ENCODE data around the gene RTP5. TPM values are rescaled to one million over a fixed set of nuclear protein-coding genes. Genes with fewer than 3 reads are reported as not detected.
A peak's percentile ranks its signal among the peaks of the same experiment; 100 is the strongest.

The RTP5 gene
- total RNA-seq, 3 donors from 2014 or later: 0.15 TPM; not detected in 2

DNA sequence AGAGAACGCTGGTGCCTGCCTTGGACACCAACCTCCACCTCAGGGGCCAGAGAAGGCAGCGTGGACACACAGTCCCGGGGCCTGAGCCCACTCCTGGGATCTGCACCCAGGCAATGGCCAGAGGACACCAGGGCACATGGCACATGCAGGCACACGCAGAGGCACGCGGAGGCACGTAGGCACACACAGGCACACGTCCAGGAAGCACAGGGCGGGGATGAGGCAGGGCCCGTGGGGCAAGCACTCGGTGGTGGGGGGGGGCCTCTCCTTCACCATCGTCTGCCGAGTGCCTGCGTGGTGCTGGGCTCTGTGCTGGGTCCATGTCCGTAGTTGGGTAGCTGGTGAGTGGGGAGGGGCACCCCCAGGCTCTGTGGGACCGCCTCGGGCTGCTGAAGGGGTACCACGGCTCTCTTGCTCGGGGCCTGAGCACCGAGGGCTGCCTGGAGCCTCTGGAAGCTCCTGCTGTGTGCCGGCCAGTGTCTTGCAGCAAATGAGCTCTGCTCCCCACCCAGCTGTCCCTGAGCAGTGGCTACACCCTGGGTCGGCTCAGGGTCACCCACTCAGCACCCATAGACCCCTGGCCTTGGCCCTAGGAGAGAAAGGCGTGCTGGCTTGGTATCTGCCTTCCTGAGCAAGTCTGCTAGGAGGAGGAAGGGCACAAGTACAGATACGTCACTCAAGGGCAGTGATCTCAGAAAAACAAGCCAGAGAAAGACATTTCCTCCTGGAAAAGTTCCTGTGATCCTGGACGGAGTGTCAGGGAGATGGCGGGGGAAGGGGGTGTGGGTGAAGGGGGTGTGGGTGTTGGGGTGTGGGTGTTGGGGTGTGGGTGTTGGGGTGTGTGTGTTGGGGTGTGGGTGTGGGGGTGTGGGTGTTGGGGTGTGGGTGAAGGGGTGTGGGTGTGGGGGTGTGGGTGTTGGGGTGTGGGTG lies 26.4 kb downstream of the RTP5 start:
- H3K27me3 ChIP-seq: no peaks in the 10 kb centered on the region
- DNase-seq (ENCODE audit: low spot score in 2 of 2): peak; percentile 40 to 62
- TF ChIP-seq, protein P1, sequence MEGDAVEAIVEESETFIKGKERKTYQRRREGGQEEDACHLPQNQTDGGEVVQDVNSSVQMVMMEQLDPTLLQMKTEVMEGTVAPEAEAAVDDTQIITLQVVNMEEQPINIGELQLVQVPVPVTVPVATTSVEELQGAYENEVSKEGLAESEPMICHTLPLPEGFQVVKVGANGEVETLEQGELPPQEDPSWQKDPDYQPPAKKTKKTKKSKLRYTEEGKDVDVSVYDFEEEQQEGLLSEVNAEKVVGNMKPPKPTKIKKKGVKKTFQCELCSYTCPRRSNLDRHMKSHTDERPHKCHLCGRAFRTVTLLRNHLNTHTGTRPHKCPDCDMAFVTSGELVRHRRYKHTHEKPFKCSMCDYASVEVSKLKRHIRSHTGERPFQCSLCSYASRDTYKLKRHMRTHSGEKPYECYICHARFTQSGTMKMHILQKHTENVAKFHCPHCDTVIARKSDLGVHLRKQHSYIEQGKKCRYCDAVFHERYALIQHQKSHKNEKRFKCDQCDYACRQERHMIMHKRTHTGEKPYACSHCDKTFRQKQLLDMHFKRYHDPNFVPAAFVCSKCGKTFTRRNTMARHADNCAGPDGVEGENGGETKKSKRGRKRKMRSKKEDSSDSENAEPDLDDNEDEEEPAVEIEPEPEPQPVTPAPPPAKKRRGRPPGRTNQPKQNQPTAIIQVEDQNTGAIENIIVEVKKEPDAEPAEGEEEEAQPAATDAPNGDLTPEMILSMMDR (IDR thresholded peaks at IDR 0.05): no peak
- TF ChIP-seq POLR2AphosphoS5 (IDR thresholded peaks at IDR 0.05): no peak
- intact Hi-C loops (cut with DNase I; ENCODE audit: low total_unique reads): no loop called here
- peak overlapping the region; percentile 67 to 71 for H3K27ac ChIP-seq
- H3K9me3 ChIP-seq: no peaks in the 10 kb centered on the region
- H3K36me3 ChIP-seq: no peaks in the 10 kb centered on the region
- H3K4me1 ChIP-seq: peaks cover 6 to 28% of the 10 kb centered on the region in 2 donors
- no peak overlapping the region for H3K4me3 ChIP-seq

GRCh38 chr2:241896746-241897201 lies 27.2 kb downstream of the RTP5 start:
- intact Hi-C loops (cut with DNase I; ENCODE audit: low total_unique reads): no loop called here
- H3K27me3 ChIP-seq: no peaks in the 10 kb centered on the region
- no peaks in the 10 kb centered on the region for H3K9me3 ChIP-seq
- peak in 1 of 2 donors; percentile 15 for DNase-seq (ENCODE audit: low spot score in 2 of 2)
- no peak overlapping the region for H3K4me3 ChIP-seq
- H3K27ac ChIP-seq: no peak overlapping the region
- H3K4me1 ChIP-seq: peaks cover 6 to 28% of the 10 kb centered on the region in 2 donors
- H3K36me3 ChIP-seq: no peaks in the 10 kb centered on the region
- TF ChIP-seq, protein P1 (IDR thresholded peaks at IDR 0.05): no peak
- TF ChIP-seq POLR2AphosphoS5 (IDR thresholded peaks at IDR 0.05) (no peak), POLR2A (IDR thresholded peaks at IDR 0.05) (no peak)

DNA sequence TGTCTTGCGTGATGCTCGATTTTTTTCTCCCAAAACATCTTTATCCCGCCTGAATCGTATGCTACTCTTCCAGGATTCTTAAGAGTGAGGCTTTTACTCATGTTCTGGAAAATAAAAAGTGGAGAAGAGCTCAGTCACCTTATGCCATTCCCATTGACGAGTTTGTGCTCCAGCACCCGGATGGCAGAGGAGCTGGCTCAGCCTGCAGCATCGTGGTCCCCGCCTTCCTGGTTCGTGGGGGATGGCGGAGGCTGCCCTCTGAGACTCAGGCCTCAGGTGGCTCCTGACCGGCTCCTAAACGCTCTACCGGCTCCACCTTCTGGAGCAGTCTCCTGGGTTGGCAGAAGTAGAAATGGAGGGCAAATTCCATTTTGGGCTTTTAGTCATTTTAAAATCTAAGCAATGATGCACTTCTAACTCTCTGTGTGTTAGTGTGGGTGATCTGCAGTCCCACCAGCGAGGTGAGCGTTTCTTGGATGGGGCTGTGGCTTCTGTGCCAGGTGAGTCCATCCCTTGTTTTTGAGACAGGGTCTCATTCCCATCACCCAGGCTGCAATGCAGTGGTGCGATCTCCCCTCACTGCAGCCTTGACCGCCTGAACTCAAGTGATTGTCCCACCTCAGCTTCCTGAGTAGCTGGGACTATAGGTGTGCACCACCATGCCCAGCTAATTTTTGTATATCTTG lies 27.8 kb downstream of the RTP5 start:
- Histone ChIP-seq H3K4me1 (peaks cover 6 to 23% of the 10 kb centered on the region in 2 donors), H3K27me3 (no peaks in the 10 kb centered on the region), H3K4me3 (no peak overlapping the region), H3K9me3 (no peaks in the 10 kb centered on the region), H3K27ac (no peak overlapping the region), H3K36me3 (no peaks in the 10 kb centered on the region)
- TF ChIP-seq POLR2AphosphoS5 (IDR thresholded peaks at IDR 0.05): no peak
- TF ChIP-seq, protein P1 (IDR thresholded peaks at IDR 0.05): no peak
- TF ChIP-seq POLR2A (IDR thresholded peaks at IDR 0.05): no peak
- peak in 1 of 2 donors; percentile 19 for DNase-seq (ENCODE audit: low spot score in 2 of 2)
- intact Hi-C loops (cut with DNase I; ENCODE audit: low total_unique reads): no loop called here

DNA sequence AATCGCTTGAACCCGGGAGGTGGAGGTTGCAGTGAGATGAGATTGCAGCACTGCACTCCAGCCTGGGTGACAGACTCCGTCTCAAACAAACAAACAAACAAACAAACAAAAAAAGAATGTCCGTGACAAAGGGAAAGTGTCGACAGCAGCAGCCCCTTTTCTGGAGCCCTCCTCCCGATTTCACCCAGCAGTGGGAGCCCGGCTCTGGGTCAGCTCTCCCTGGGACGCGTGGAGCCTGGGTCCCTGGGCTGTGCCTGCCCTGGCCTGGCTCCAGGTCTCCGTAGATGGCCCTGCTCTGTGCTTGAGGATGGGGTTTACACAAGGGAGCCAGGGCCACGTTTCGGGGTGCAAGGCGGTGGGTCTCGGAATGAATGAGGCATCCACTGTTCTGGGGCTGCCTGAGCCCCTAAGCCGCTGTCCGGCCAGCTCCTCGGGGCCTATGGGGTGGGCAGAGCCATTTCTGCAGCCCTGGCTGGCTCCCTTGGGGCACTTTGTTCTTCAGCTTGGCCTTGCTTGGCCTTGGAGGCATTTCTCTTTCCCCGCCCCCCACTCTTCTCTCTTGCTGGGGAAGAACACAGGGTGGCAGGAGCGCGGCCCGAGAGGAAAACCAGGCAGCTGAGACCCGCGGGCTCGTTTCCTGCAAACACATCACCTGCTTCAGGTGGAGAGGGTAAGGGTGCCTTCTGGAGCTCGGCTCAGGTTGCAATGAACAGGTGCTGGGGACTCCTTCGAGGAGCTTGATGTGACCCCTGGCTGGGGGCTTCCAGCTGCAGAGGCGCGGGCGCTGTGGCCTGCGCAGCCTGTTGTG lies 29.1 kb downstream of the RTP5 start:
- Histone ChIP-seq H3K4me3 (no peak overlapping the region), H3K27me3 (no peaks in the 10 kb centered on the region), H3K4me1 (peaks cover 3 to 15% of the 10 kb centered on the region in 2 donors), H3K9me3 (no peaks in the 10 kb centered on the region), H3K36me3 (no peaks in the 10 kb centered on the region), H3K27ac (no peak overlapping the region)
- intact Hi-C loops (cut with DNase I; ENCODE audit: low total_unique reads): no loop called here
- TF ChIP-seq POLR2A (IDR thresholded peaks at IDR 0.05) (no peak), POLR2AphosphoS5 (IDR thresholded peaks at IDR 0.05) (no peak)
- TF ChIP-seq, protein P1 (IDR thresholded peaks at IDR 0.05): no peak
- peak in 1 of 2 donors; percentile 35 for DNase-seq (ENCODE audit: low spot score in 2 of 2)

Measured in breast epithelium (tissue), 4 donors.